Body of pancreas (tissue), 4 donors: Measurements from ENCODE around the gene ADRB1.

Experiments used
- POLR2A ChIP-seq, 3 donors: fragments of 450-650 bp; IDR thresholded peaks; one replicate each; pipeline ENCODE4 v1.6.1; 2016; ENCODE audit warnings: antibody characterized with exemption in 3 of 3, mild to moderate bottlenecking in 2 of 3
- TF ChIP-seq, protein P1 (sequence below), 7 experiments: fragments of 450-650 bp in 4 of 7; fragments of 200-600 bp in 3 of 7; sonication (generic) in 3 of 7; IDR thresholded peaks; one replicate each; pipeline ENCODE4 v1.5.1; 2016 to 2019; ENCODE audit warnings: antibody characterized with exemption in 7 of 7

DNA sequence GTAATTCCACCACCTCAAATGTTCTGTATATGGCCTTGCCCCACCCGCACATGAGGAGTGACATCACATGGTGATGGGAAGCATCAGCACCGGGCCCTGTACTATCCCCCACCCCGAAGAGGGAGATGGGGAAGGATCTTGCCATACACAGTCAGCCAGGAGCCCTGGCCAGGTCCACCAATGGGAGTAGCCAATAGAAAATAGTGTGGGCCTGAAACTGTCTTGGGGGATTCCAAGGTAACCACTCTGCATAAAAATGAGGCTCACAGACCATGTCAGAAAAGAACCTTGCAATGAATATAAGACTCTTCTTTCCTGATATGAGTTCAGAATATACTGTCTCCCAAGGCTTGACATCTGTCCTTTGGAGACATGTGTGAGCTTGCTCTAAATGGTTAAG is 51.1 kb downstream of the ADRB1 start:
- TF ChIP-seq, protein P1, sequence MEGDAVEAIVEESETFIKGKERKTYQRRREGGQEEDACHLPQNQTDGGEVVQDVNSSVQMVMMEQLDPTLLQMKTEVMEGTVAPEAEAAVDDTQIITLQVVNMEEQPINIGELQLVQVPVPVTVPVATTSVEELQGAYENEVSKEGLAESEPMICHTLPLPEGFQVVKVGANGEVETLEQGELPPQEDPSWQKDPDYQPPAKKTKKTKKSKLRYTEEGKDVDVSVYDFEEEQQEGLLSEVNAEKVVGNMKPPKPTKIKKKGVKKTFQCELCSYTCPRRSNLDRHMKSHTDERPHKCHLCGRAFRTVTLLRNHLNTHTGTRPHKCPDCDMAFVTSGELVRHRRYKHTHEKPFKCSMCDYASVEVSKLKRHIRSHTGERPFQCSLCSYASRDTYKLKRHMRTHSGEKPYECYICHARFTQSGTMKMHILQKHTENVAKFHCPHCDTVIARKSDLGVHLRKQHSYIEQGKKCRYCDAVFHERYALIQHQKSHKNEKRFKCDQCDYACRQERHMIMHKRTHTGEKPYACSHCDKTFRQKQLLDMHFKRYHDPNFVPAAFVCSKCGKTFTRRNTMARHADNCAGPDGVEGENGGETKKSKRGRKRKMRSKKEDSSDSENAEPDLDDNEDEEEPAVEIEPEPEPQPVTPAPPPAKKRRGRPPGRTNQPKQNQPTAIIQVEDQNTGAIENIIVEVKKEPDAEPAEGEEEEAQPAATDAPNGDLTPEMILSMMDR (IDR thresholded peaks at IDR 0.05), result no peak
- TF ChIP-seq POLR2A (IDR thresholded peaks at IDR 0.05), result no peak
